HEK293 (cell line): ENCODE data around the gene MEGF9.

Experiments used
- CTCF ChIA-PET: fragments of 350-600 bp; formaldehyde crosslinking; extraction: SDS; loops from one replicate; lab custom pipeline; 2021; ENCODE audit warnings: antibody characterized with exemption; lab: Yijun Ruan, JAX
- POLR2A ChIA-PET: fragments of 300-600 bp; formaldehyde crosslinking; extraction: SDS; loops from one replicate; lab custom pipeline; 2020; ENCODE audit warnings: antibody characterized with exemption, inconsistent platforms; lab: Yijun Ruan, JAX
- H3K27ac ChIP-seq: fragments of 200-500 bp; sonication (Bioruptor generic); 2 replicates; pipeline ENCODE4 v1.5.1; 2014; ENCODE audit warnings: low read depth, low read length, control low read depth, inconsistent platforms; ENCODE audit errors: extremely low read depth
- H3K36me3 ChIP-seq, 2 experiments: fragments of 200-500 bp in 1 of 2; sonication (Bioruptor generic) in 1 of 2; 1 replicate in 1 of 2; 2 replicates in 1 of 2; pipeline ENCODE4 v1.5.1; 2014 to 2017; ENCODE audit warnings: inconsistent platforms in 2 of 2, low read length in 2 of 2; ENCODE audit not compliant: control insufficient read depth in 2 of 2, insufficient read depth in 1 of 2
- H3K4me1 ChIP-seq: fragments of 200-500 bp; sonication (Bioruptor generic); 2 replicates; pipeline ENCODE4 v1.5.1; 2014; ENCODE audit warnings: mild to moderate bottlenecking, low read length, inconsistent platforms; ENCODE audit not compliant: control insufficient read depth, insufficient read depth
- H3K4me3 ChIP-seq: 2 replicates; pipeline ENCODE4 v1.5.1; 2011; ENCODE audit warnings: low read depth, mild to moderate bottlenecking, control low read depth, low read length, moderate library complexity
- H3K9me3 ChIP-seq: fragments of 200-500 bp; sonication (Bioruptor generic); 2 replicates; pipeline ENCODE4 v1.5.1; 2014; ENCODE audit warnings: low read depth, low read length, inconsistent platforms; ENCODE audit not compliant: control insufficient read depth, insufficient read depth
- BCL11B ChIP-seq: fragments of 450-650 bp; formaldehyde crosslinking; IDR thresholded peaks from 2 replicates; pipeline ENCODE4 v1.5.1; 2016; ENCODE audit warnings: low read depth, missing biosample characterization, missing genetic modification characterization
- BCL6B ChIP-seq: fragments of 450-650 bp; formaldehyde crosslinking; IDR thresholded peaks from 2 replicates; pipeline ENCODE4 v1.5.1; 2017; ENCODE audit warnings: missing biosample characterization, missing genetic modification characterization
- KLF8 ChIP-seq: fragments of 450-650 bp; formaldehyde crosslinking; IDR thresholded peaks from 2 replicates; pipeline ENCODE4 v1.5.1; 2016; ENCODE audit warnings: missing biosample characterization, missing genetic modification characterization
- MEIS1 ChIP-seq: sonication (generic); formaldehyde crosslinking; IDR thresholded peaks from 2 replicates; pipeline ENCODE4 v1.8.1; 2022; ENCODE audit warnings: missing genetic modification reagents, mild to moderate bottlenecking, borderline replicate concordance
- OSR2 ChIP-seq: fragments of 450-650 bp; formaldehyde crosslinking; IDR thresholded peaks from 2 replicates; pipeline ENCODE4 v1.5.1; 2016; ENCODE audit warnings: missing biosample characterization, missing genetic modification characterization
- SCRT2 ChIP-seq: fragments of 450-650 bp; formaldehyde crosslinking; IDR thresholded peaks from 2 replicates; pipeline ENCODE4 v1.5.1; 2016; ENCODE audit warnings: missing biosample characterization, missing genetic modification characterization
- SP2 ChIP-seq: fragments of 450-650 bp; formaldehyde crosslinking; IDR thresholded peaks from 2 replicates; pipeline ENCODE4 v1.5.1; 2016; ENCODE audit warnings: missing biosample characterization, missing genetic modification characterization
- SP7 ChIP-seq: fragments of 450-650 bp; formaldehyde crosslinking; IDR thresholded peaks from 2 replicates; pipeline ENCODE4 v1.5.1; 2016; ENCODE audit warnings: missing biosample characterization, missing genetic modification characterization
- YY2 ChIP-seq: fragments of 450-650 bp; formaldehyde crosslinking; IDR thresholded peaks from 2 replicates; pipeline ENCODE4 v1.5.1; 2016; ENCODE audit warnings: missing biosample characterization, missing genetic modification characterization
- ZBTB10 ChIP-seq: fragments of 450-650 bp; formaldehyde crosslinking; IDR thresholded peaks from 2 replicates; pipeline ENCODE4 v1.5.1; 2016; ENCODE audit warnings: missing biosample characterization, missing genetic modification characterization
- ZBTB8A ChIP-seq: fragments of 450-650 bp; formaldehyde crosslinking; IDR thresholded peaks from 2 replicates; pipeline ENCODE4 v1.5.1; 2016; ENCODE audit warnings: missing biosample characterization, missing genetic modification characterization
- ZEB2 ChIP-seq: fragments of 450-650 bp; formaldehyde crosslinking; IDR thresholded peaks from 2 replicates; pipeline ENCODE4 v1.5.1; 2016; ENCODE audit warnings: missing biosample characterization, missing genetic modification characterization
- ZFHX2 ChIP-seq: fragments of 450-650 bp; formaldehyde crosslinking; conservative IDR thresholded peaks from 2 replicates; pipeline ENCODE4 v1.5.1; 2016; ENCODE audit warnings: missing biosample characterization, missing genetic modification characterization
- ZNF121 ChIP-seq: fragments of 450-650 bp; formaldehyde crosslinking; IDR thresholded peaks from 2 replicates; pipeline ENCODE4 v1.5.1; 2016; ENCODE audit warnings: missing biosample characterization, missing genetic modification characterization
- ZNF248 ChIP-seq: fragments of 450-650 bp; formaldehyde crosslinking; IDR thresholded peaks from 2 replicates; pipeline ENCODE4 v1.5.1; 2017; ENCODE audit warnings: missing biosample characterization, missing genetic modification characterization
- ZNF624 ChIP-seq: fragments of 450-650 bp; formaldehyde crosslinking; IDR thresholded peaks from 2 replicates; pipeline ENCODE4 v1.5.1; 2017; ENCODE audit warnings: missing biosample characterization, missing genetic modification characterization
- ZNF660 ChIP-seq: fragments of 450-650 bp; IDR thresholded peaks from 2 replicates; pipeline ENCODE4 v1.5.1; 2018; ENCODE audit warnings: missing biosample characterization, mild to moderate bottlenecking, missing genetic modification characterization
- ZNF692 ChIP-seq: fragments of 450-650 bp; formaldehyde crosslinking; IDR thresholded peaks from 2 replicates; pipeline ENCODE4 v1.5.1; 2016; ENCODE audit warnings: missing biosample characterization, missing genetic modification characterization
- ZNF791 ChIP-seq: fragments of 450-650 bp; formaldehyde crosslinking; IDR thresholded peaks from 2 replicates; pipeline ENCODE4 v1.5.1; 2016; ENCODE audit warnings: missing biosample characterization, missing genetic modification characterization
- ZXDB ChIP-seq: fragments of 450-650 bp; formaldehyde crosslinking; IDR thresholded peaks from 2 replicates; pipeline ENCODE4 v1.5.1; 2016; ENCODE audit warnings: missing biosample characterization, missing genetic modification characterization

The MEGF9 gene

GRCh38 chr9:120714088-120714845, at the start of gene MEGF9 (continued):
- TF ChIP-seq ZNF692 (tag by site-specific recombination) = peak; percentile 85
- peak; percentile 91 for TF ChIP-seq SP2 (tag by site-specific recombination)
- TF ChIP-seq ZXDB = 0 out of 2 replicates have a peak, but pooled peaks have one; percentile 22
- TF ChIP-seq BCL11B (tag by site-specific recombination) = no peak
- 0 out of 2 replicates have a peak, but pooled peaks have one; percentile 51 for TF ChIP-seq ZEB2
- no peak; the same call in 1 of the 2 replicates for TF ChIP-seq KLF8 (tag by site-specific recombination)
- TF ChIP-seq YY2 (tag by site-specific recombination) = no peak
- TF ChIP-seq SP7 (tag by site-specific recombination) = peak; percentile 29; the same call in 1 of the 2 replicates
- peak; percentile 47; the same call in 1 of the 2 replicates for TF ChIP-seq ZNF660 (tag by site-specific recombination)
- peak; percentile 72; the same call in 1 of the 2 replicates for TF ChIP-seq ZFHX2 (tag by site-specific recombination)
- TF ChIP-seq, all 188 proteins: peak for 19

DNA sequence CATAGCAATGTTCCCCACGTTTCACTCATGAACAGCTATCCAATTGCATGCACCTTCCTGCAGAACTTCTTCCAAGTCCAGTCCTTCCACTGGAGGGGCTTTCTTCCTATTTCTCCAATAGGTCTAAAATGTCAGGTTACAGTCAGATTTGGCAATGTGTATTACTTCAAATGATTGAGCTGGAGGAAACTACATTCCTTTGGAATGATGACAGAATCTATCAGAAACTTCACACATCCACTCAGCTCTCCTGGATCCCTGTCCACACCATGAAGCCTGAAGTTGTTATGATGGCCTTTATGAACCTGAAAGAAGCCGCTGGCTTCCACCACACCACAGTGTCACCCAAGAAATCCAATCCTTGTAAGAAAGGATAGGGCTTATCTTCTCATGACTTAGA, 46.7 kb upstream of the MEGF9 start:
- no peaks in the 10 kb centered on the region for H3K4me1 ChIP-seq
- no peaks in the 10 kb centered on the region for H3K9me3 ChIP-seq
- TF ChIP-seq BCL6B (tag by site-specific recombination) (no peak), ZNF248 (tag by site-specific recombination) (no peak), ZNF791 (no peak), MEIS1 (CRISPR knock-in tag) (no peak), OSR2 (tag by site-specific recombination) (no peak), ZNF121 (tag by site-specific recombination) (no peak), ZXDB (no peak), SCRT2 (tag by site-specific recombination) (no peak), ZBTB8A (tag by site-specific recombination) (no peak), ZNF624 (no peak), ZBTB10 (no peak)
- TF ChIP-seq, all 188 proteins: peak for 0
- Histone ChIP-seq H3K36me3 (peaks cover 7 to 72% of the 10 kb centered on the region in 2 experiments; a peak in 2 of 3 replicates), H3K4me3 (no peak overlapping the region), H3K27ac (no peak overlapping the region)
- ChIA-PET POLR2A (interaction anchor here (1.3 kb wide), 1 partner anchor 32 kb away, joined by 4 read pairs; the partner anchor contains the start of gene FBXW2), CTCF (interaction anchor here (1.1 to 3.9 kb wide), 5 partner anchors 9 to 225 kb away, joined by 4 to 15 read pairs (median 4); no protein-coding TSS in a partner anchor)
